WERI-Rb-1 (cell line): ENCODE data around the gene ABCG1.

Experiments used
- DNase-seq: peaks from one replicate; pipeline ENCODE4 v3.0.0-alpha.2; 2020
- H3K27ac ChIP-seq: fragments of 250-450 bp; sonication (Bioruptor Pico); 2 replicates; pipeline ENCODE4 v1.5.1; 2020; ENCODE audit warnings: mild to moderate bottlenecking, moderate library complexity
- H3K27me3 ChIP-seq: fragments of 250-450 bp; sonication (Bioruptor Pico); 2 replicates; pipeline ENCODE4 v1.5.1; 2021; ENCODE audit warnings: mild to moderate bottlenecking, low read depth, moderate library complexity; ENCODE audit not compliant: insufficient read depth, severe bottlenecking
- H3K36me3 ChIP-seq: fragments of 250-450 bp; sonication (Bioruptor Pico); 2 replicates; pipeline ENCODE4 v1.5.1; 2020; ENCODE audit warnings: mild to moderate bottlenecking, moderate library complexity
- H3K4me3 ChIP-seq: 2 replicates; pipeline ENCODE4 v1.5.1; 2011; ENCODE audit warnings: low read depth, mild to moderate bottlenecking, control low read depth, low read length
- H3K9me3 ChIP-seq: fragments of 250-450 bp; sonication (Bioruptor Pico); 2 replicates; pipeline ENCODE4 v1.5.1; 2021; ENCODE audit warnings: mild to moderate bottlenecking, moderate library complexity; ENCODE audit not compliant: severe bottlenecking
- CTCF ChIP-seq: IDR thresholded peaks from 2 replicates; pipeline ENCODE4 v1.5.1; 2011; ENCODE audit warnings: low read depth, mild to moderate bottlenecking, control low read depth, inconsistent platforms, low read length

ABCG1 gene

GRCh38 chr21:42319376-42319775 is 100.4 kb downstream of the ABCG1 start:
- no peak for DNase-seq
- H3K9me3 ChIP-seq = no peaks in the 10 kb centered on the region
- H3K27ac ChIP-seq = no peak overlapping the region

GRCh38 chr21:42319851-42320572 is 101.1 kb downstream of the ABCG1 start:
- Histone ChIP-seq H3K27ac (no peak overlapping the region), H3K27me3 (no peaks in the 10 kb centered on the region), H3K36me3 (no peaks in the 10 kb centered on the region), H3K4me3 (no peak overlapping the region), H3K9me3 (no peaks in the 10 kb centered on the region)
- peak; percentile 46 for TF ChIP-seq CTCF
- DNase-seq = peak; percentile 40

More at GRCh38 chr21:42319376-42319775, 100.4 kb downstream of the ABCG1 start:
- Histone ChIP-seq H3K4me3 (no peak overlapping the region), H3K36me3 (no peaks in the 10 kb centered on the region), H3K27me3 (no peaks in the 10 kb centered on the region)
- TF ChIP-seq CTCF = no peak

GRCh38 chr21:42320791-42321190 is 101.9 kb downstream of the ABCG1 start:
- no peak overlapping the region for H3K4me3 ChIP-seq
- H3K27ac ChIP-seq = no peak overlapping the region
- no peak for TF ChIP-seq CTCF
- H3K9me3 ChIP-seq = peaks cover 3% of the 10 kb centered on the region
- no peaks in the 10 kb centered on the region for H3K36me3 ChIP-seq
- H3K27me3 ChIP-seq = no peaks in the 10 kb centered on the region
- DNase-seq = no peak

GRCh38 chr21:42321231-42321630 is 102.3 kb downstream of the ABCG1 start:
- no peak for TF ChIP-seq CTCF
- no peaks in the 10 kb centered on the region for H3K27me3 ChIP-seq
- no peaks in the 10 kb centered on the region for H3K36me3 ChIP-seq
- no peak overlapping the region for H3K27ac ChIP-seq
- H3K9me3 ChIP-seq = peaks cover 3% of the 10 kb centered on the region
- H3K4me3 ChIP-seq = no peak overlapping the region
- no peak for DNase-seq

GRCh38 chr21:42321845-42322244 is 102.9 kb downstream of the ABCG1 start:
- Histone ChIP-seq H3K27ac (no peak overlapping the region), H3K9me3 (peaks cover 3% of the 10 kb centered on the region), H3K36me3 (no peaks in the 10 kb centered on the region), H3K27me3 (no peaks in the 10 kb centered on the region), H3K4me3 (no peak overlapping the region)
- no peak for TF ChIP-seq CTCF
- no peak for DNase-seq

GRCh38 chr21:42324896-42325295 is 106.0 kb downstream of the ABCG1 start:
- Histone ChIP-seq H3K9me3 (peaks cover 8% of the 10 kb centered on the region), H3K27me3 (no peaks in the 10 kb centered on the region), H3K27ac (no peak overlapping the region), H3K4me3 (no peak overlapping the region), H3K36me3 (no peaks in the 10 kb centered on the region)
- no peak for TF ChIP-seq CTCF
- DNase-seq = no peak
